Natural killer cell (primary cell): ENCODE data around the gene TIGD6. TPM values are rescaled to one million over a fixed set of nuclear protein-coding genes. Genes with fewer than 3 reads are reported as not detected.
"Not testable (repeated sequence)": the region's sequence is repeated elsewhere in the genome, so short reads cannot be mapped to it uniquely, and the experiment has no call there.

Source experiments
- ATAC-seq, 3 donors: fragments of 150-1000 bp in 2 of 3; fragments of 200-7000 bp in 1 of 3; cut with Tn5 transposase; 1 replicate in 1 of 3; 2 replicates in 2 of 3; pipeline ENCODE4 v1.10.0; 2021; ENCODE audit warnings: mild to moderate bottlenecking in 2 of 3, moderate library complexity in 2 of 3
- DNase-seq, 2 donors: peaks; one replicate each; pipeline versions ENCODE4 v3.0.0 to v3.0.0-alpha.2; 2013 to 2021; ENCODE audit warnings: mixed read lengths in 1 of 2
- H3K27ac ChIP-seq: one replicate; pipeline ENCODE4 v1.5.1; 2013; ENCODE audit warnings: mild to moderate bottlenecking, low read length
- H3K27me3 ChIP-seq: one replicate; pipeline ENCODE4 v1.6.1; 2013; ENCODE audit warnings: low read length; ENCODE audit not compliant: control insufficient read depth, insufficient read depth
- H3K36me3 ChIP-seq: one replicate; pipeline ENCODE4 v1.6.1; 2013; ENCODE audit warnings: low read length; ENCODE audit not compliant: control insufficient read depth, insufficient read depth
- H3K4me1 ChIP-seq: one replicate; pipeline ENCODE4 v1.6.1; 2013; ENCODE audit warnings: low read length; ENCODE audit not compliant: control insufficient read depth, insufficient read depth
- H3K4me3 ChIP-seq: one replicate; pipeline ENCODE4 v1.5.1; 2013; ENCODE audit warnings: low read length
- H3K9me3 ChIP-seq: one replicate; pipeline ENCODE4 v1.6.1; 2013; ENCODE audit warnings: low read length; ENCODE audit not compliant: control insufficient read depth, insufficient read depth
- H3K27ac Mint-ChIP-seq, 2 donors: one replicate each; pipeline ENCODE4 v1.8.0; 2022; ENCODE audit warnings: mild to moderate bottlenecking in 2 of 2, mixed read lengths in 2 of 2, moderate library complexity in 1 of 2
- H3K27me3 Mint-ChIP-seq, 2 donors: one replicate each; pipeline ENCODE4 v1.8.0; 2022; ENCODE audit warnings: low read depth in 2 of 2, mixed read lengths in 2 of 2
- H3K36me3 Mint-ChIP-seq: one replicate; pipeline ENCODE4 v1.8.0; 2022; ENCODE audit warnings: mixed read lengths
- H3K4me1 Mint-ChIP-seq, 2 donors: one replicate each; pipeline ENCODE4 v1.8.0; 2022; ENCODE audit warnings: mixed read lengths in 2 of 2
- H3K4me3 Mint-ChIP-seq: one replicate; pipeline ENCODE4 v1.8.0; 2022; ENCODE audit warnings: mild to moderate bottlenecking, moderate library complexity, mixed read lengths
- H3K9me3 Mint-ChIP-seq, 2 donors: one replicate each; pipeline ENCODE4 v1.8.0; 2022; ENCODE audit warnings: mixed read lengths in 2 of 2
- CTCF ChIP-seq: fragments of 200-600 bp; IDR thresholded peaks from one replicate; pipeline ENCODE4 v1.8.0; 2022; ENCODE audit warnings: antibody characterized with exemption
- WGBS: methylation state at CpG from one replicate; pipeline ENCODE4 v1.1.7; 2013; ENCODE audit warnings: missing lambda C conversion rate; ENCODE audit not compliant: insufficient coverage; 5-methylcytosine and 5-hydroxymethylcytosine counted together
- intact Hi-C: fragments of 100-400 bp; cut with micrococcal nuclease; formaldehyde crosslinking; loops from one replicate; pipeline ENCODE4 v1.14.2; 2022
- total RNA-seq, 4 donors: library from RNA; stranded (reverse); fragments of 120-200 nt in 1 of 4; gene quantifications; one replicate each; pipeline versions ENCODE4 v1.2.3 to v1.2.4, GENCODE V29; 2013 to 2022

The TIGD6 gene
- total RNA-seq, 3 donors from 2014 or later (not counting 1 experiment from before 2014, with no cell fraction given): 1.8 to 3.9 (median 2.5) TPM

DNA sequence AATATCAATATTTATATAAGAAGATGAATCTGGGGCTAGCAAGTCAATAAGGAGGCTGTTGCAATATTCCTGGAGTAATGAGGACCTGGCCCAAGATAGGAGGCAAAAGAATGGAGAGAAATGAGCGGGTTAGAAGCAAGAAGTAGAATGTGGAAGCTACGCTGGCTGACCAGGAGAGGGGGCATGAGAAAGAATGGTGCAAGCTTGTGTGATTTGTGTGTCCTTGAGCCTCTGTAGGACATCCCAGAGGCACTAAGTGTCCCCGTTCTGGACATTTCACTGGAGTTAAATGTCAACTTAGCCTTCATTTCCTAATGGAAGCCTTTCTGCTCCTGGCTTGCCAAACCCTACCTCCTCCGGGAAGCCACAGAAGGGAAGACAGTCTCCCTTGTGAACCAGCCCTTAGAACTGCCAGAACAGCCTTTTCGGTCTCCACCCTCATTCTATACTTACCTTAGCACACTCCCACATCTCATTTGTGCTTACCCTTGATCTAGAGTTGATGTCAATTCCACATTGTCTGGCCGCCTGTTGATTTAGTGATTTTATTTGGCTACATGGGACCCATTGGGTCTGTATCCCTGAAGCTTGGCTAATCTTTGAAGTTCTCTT lies 49.2 kb downstream of the TIGD6 start:
- H3K9me3 ChIP-seq: no peaks in the 10 kb centered on the region
- no peak overlapping the region for H3K4me3 ChIP-seq
- DNase-seq (peak in 1 of 2 donors; percentile 7), ATAC-seq (no peak)
- H3K27ac ChIP-seq: no peak overlapping the region
- H3K4me1 Mint-ChIP-seq: no peaks in the 10 kb centered on the region
- no peak overlapping the region for H3K27ac Mint-ChIP-seq
- intact Hi-C loops: no loop called here
- no peaks in the 10 kb centered on the region for H3K4me1 ChIP-seq
- no peaks in the 10 kb centered on the region for H3K36me3 ChIP-seq
- TF ChIP-seq CTCF: no peak
- peaks cover 20 to 29% of the 10 kb centered on the region in 2 donors for H3K27me3 Mint-ChIP-seq
- no peaks in the 10 kb centered on the region for H3K27me3 ChIP-seq
- 91% methylated on average over 6 of the region's 6 CpGs for whole genome bisulfite sequencing
- no peaks in the 10 kb centered on the region for H3K36me3 Mint-ChIP-seq
- H3K9me3 Mint-ChIP-seq: no peaks in the 10 kb centered on the region
- H3K4me3 Mint-ChIP-seq: no peak overlapping the region

GRCh38 chr5:149948993-149949392 lies 51.5 kb downstream of the TIGD6 start:
- TF ChIP-seq CTCF: no peak
- H3K9me3 Mint-ChIP-seq: no peaks in the 10 kb centered on the region
- H3K27me3 Mint-ChIP-seq: peaks cover 21 to 32% of the 10 kb centered on the region in 2 donors
- intact Hi-C loops: no loop called here
- no peak overlapping the region for H3K4me3 ChIP-seq
- no peaks in the 10 kb centered on the region for H3K27me3 ChIP-seq
- ATAC-seq: no peak
- no peak for DNase-seq
- no peak overlapping the region for H3K4me3 Mint-ChIP-seq
- H3K27ac ChIP-seq: no peak overlapping the region
- WGBS: 96% methylated on average over 3 of the region's 5 CpGs
- no peak overlapping the region for H3K27ac Mint-ChIP-seq
- no peaks in the 10 kb centered on the region for H3K36me3 ChIP-seq
- no peaks in the 10 kb centered on the region for H3K4me1 Mint-ChIP-seq
- no peaks in the 10 kb centered on the region for H3K4me1 ChIP-seq
- H3K9me3 ChIP-seq: no peaks in the 10 kb centered on the region
- H3K36me3 Mint-ChIP-seq: no peaks in the 10 kb centered on the region

DNA sequence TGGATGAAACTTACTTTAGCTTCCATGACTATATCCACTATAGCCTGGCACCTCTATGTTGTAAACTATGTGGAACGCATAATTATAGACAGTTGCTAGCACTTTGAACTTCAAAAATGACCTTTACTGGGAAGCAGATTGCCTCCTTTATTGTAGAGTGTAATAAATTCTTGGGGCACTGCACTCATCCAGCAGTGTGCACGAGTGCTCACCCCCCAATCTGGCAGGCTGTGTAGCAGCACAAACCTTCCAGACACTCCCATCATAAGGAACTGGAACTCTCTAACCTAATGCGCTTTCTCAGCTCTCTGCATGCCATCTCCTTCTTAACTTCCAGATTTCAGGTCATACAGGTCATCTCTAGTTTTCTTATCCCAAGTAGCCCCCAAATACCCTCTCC lies 54.3 kb downstream of the TIGD6 start:
- no peaks in the 10 kb centered on the region for H3K4me1 ChIP-seq
- H3K27me3 Mint-ChIP-seq: peaks cover 21 to 44% of the 10 kb centered on the region in 2 donors
- TF ChIP-seq CTCF: no peak
- no peak overlapping the region for H3K4me3 ChIP-seq
- H3K4me3 Mint-ChIP-seq: no peak overlapping the region
- WGBS: 93% methylated on average over 3 of the region's 3 CpGs
- no peaks in the 10 kb centered on the region for H3K9me3 Mint-ChIP-seq
- no peaks in the 10 kb centered on the region for H3K36me3 Mint-ChIP-seq
- no peaks in the 10 kb centered on the region for H3K36me3 ChIP-seq
- H3K27ac ChIP-seq: no peak overlapping the region
- ATAC-seq (no peak), DNase-seq (no peak)
- H3K27ac Mint-ChIP-seq: no peak overlapping the region
- H3K4me1 Mint-ChIP-seq: no peaks in the 10 kb centered on the region
- H3K9me3 ChIP-seq: no peaks in the 10 kb centered on the region
- intact Hi-C loops: no loop called here
- H3K27me3 ChIP-seq: no peaks in the 10 kb centered on the region

- peaks cover 18 to 39% of the 10 kb centered on the region in 2 donors for H3K27me3 Mint-ChIP-seq
- Histone ChIP-seq H3K36me3 (no peaks in the 10 kb centered on the region), H3K27ac (no peak within 1 kb of the TSS), H3K9me3 (no peaks in the 10 kb centered on the region), H3K4me3 (no peak within 1 kb of the TSS), H3K4me1 (no peaks in the 10 kb centered on the region), H3K27me3 (no peaks in the 10 kb centered on the region)
- no peaks in the 10 kb centered on the region for H3K36me3 Mint-ChIP-seq
- no peak for ATAC-seq
- 80% methylated on average over 2 of the region's 2 CpGs for WGBS
- intact Hi-C loops: no loop called here
- H3K4me1 Mint-ChIP-seq: no peaks in the 10 kb centered on the region
- H3K27ac Mint-ChIP-seq: no peak within 1 kb of the TSS
- no peak for TF ChIP-seq CTCF
- H3K4me3 Mint-ChIP-seq: no peak within 1 kb of the TSS
- H3K9me3 Mint-ChIP-seq: no peaks in the 10 kb centered on the region
- DNase-seq: no peak
These were observed 55.8 kb downstream of the TIGD6 start, which contains the start of gene PDE6A for GRCh38 chr5:149944666-149945065. Gene PDE6A, minus strand, starts transcription at chr5:149944793. Its CDS starts 120 bp downstream, at chr5:149944673.

- not testable (repeated sequence) for H3K4me3 Mint-ChIP-seq, H3K4me3 ChIP-seq
- WGBS: 93% methylated on average over 6 of the region's 6 CpGs
These were observed 57.1 kb downstream of the TIGD6 start for GRCh38 chr5:149943177-149943949.

More at GRCh38 chr5:149943177-149943949, 57.1 kb downstream of the TIGD6 start:
- H3K36me3 ChIP-seq, DNase-seq, intact Hi-C loops, H3K9me3 ChIP-seq, H3K27ac Mint-ChIP-seq, ATAC-seq, H3K9me3 Mint-ChIP-seq, H3K27me3 ChIP-seq, H3K4me1 ChIP-seq, H3K27ac ChIP-seq, H3K36me3 Mint-ChIP-seq, H3K4me1 Mint-ChIP-seq: not testable (repeated sequence)
- peaks cover 8 to 27% of the 10 kb centered on the region in 2 donors for H3K27me3 Mint-ChIP-seq
